ENCODE measurements around the gene VSIR.

Gene VSIR

DNA sequence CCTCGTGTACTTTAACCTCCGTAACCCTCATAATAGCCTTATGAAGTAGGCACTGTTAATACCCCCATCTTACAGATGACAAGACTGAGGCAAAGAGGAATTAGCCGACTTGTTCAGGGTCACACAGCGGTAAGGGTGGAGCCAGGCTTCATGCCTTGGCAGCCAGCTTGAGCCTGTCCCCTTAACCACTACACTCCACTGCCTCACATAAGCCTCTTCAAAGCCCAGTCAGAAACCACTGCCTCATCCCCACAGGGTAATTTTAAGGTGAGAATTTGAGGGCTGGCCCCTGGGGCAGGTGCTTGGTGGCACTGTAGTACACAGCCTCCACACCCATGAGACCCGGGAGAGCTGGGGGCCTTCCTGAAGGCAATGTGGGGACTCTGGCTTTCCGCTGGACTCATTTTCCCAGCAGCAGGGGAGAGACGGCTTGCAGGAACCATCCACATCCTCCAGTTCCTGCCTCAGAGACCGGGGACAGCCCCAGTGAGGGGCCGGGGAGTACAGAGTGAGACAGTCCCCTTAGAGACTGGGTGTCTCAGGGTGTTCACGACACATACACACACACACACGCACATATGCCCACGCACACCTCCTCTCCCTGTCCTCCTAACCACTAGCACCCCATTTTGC lies 46.1 kb downstream of the VSIR start:
- no peak for DNase-seq

DNA sequence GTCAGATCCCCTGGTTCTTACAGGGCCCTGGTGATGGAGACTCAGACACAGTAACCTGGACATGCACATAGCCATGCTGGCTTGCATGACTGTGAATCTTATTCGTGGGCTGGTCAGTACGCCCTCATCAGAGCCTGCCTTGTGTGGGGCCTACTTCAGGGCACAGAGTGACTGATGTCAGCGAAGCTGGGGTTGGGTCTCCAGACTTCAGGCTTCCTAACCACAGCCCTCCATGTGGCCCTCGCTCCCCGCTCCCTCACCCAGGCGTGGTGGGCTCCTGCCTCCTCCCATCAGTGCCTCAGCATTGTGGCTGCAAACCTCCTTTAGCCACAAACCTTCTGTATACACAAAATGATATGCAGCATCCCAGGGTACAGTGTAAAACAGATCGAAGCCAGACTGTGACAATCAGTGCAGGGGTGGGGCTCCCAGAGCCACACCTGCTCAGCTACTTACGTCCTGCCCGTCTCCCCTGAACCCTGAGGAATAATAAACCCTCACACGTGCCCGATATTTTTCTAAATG lies 46.7 kb downstream of the VSIR start:
- no peak for DNase-seq

DNA sequence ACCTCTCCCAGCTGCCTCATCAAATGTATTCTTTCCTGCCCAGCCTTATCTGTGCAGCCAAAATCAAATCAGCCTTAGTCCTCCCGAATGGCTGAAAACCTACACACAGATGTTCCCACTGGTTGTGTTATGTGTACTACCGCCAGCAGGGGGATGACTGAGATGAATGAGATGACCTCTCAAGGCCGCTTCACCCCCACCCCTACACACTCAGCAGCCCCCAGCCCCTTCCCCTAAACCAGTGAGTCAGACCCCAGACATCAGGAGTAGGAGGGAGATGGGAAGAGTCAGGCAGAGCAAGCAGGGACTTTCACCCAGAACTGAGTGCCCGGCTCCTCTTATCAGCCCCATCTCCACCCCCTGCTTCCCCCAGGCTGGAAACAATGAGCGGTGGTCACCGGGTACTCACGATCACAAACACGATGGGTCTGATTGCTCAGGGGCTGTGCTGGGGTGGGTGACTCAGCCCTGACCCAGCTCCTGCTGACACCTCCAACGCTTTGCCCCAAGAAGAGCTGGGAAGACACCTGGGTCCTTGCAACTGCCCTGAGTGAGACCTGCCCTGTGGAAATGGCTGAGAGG lies 47.2 kb downstream of the VSIR start:
- DNase-seq = no peak

DNA sequence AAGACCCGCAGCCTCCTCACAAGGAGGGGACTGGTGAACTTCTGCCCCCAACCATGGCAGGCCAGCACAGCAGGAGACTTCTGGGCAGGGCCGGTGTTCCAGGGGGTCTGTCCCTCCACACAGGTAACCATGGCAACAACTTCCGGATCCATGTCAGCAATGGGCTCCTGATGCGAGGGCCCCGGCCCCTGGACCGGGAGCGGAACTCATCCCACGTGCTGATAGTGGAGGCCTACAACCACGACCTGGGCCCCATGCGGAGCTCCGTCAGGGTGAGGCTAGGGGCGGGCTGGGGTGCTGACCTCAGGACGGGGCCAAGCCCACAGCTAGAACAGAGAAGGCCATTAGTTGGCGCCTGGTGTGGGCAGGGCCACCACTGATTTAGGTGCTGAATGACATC lies 48.1 kb downstream of the VSIR start:
- no peak for DNase-seq

DNA sequence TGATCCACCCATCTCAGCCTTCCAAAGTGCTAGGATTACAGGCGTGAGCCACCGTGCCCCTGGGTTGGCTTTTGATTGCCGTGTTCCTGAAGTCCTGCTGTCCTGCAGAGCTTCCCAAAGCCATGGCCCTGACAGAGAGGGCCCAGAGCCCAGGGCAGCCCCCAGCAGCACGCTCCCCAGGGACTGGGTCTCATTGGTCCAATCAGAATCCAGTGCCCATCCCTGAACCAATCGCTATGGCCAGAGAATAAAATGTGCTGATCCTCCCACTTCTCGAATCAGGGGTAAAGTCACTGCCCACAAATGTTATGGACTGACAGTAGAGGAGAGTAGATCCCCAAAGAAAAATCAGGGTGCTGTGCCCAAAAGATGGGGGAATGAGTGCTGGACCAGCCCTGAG lies 48.8 kb downstream of the VSIR start:
- no peak for DNase-seq

DNA sequence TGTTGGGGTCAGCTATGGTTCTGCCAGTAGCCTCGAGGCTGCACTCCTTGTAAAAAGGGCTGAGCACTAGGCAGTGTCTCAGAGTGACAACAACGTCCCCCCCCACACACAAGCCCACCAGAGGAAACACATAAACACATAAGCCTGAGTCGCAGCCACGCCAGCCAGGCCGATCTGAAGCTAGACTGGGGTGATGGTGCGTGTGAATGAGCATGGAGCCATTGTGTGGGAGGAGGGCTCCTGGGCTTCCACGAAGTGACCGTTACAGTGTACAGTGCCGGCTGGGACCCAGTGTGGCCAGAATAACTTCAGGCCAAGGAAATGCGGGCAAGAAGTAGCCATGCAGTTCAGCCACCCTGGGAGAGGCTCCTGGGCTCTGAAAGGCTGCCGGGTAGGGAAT lies 50.0 kb downstream of the VSIR start:
- no peak for DNase-seq

DNA sequence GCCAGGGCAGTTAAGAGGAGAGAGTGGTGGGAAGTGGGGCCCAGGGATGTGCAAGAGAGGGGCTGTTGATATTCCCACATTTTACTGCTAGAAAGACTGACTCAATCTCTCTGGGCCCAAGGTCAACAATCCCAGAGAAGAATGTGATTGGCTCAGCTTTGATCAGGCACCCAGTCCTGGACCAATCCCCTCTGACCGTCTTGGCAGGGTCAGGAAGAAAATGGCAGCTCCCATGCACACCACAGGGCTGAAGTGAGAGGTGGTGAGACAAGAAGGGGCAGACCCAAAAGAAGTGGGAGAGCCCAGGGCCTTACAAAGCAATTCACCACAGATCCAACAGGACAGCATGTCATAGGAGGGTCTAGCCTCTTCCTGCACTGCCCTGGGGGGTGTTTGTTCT lies 50.5 kb downstream of the VSIR start:
- no peak for DNase-seq

DNA sequence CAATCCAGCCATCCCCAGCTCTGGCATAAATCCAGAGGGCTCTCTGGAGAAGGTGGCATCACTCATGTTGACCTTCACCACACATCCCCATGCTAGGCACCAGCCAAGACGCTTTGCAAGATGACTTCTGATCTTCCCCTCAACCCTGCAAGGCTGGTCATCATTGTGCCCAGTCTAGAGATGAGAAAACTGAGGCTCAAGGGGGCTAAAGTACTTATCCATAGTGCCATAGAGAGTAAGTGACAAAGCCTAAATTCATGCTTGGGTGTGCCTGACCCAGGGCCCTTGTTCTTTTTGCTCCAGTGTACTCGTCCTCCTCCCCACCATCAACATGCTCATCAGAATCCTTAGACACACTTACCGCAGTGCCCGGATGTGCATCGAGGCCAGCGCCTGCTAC lies 52.0 kb downstream of the VSIR start:
- no peak for DNase-seq

DNA sequence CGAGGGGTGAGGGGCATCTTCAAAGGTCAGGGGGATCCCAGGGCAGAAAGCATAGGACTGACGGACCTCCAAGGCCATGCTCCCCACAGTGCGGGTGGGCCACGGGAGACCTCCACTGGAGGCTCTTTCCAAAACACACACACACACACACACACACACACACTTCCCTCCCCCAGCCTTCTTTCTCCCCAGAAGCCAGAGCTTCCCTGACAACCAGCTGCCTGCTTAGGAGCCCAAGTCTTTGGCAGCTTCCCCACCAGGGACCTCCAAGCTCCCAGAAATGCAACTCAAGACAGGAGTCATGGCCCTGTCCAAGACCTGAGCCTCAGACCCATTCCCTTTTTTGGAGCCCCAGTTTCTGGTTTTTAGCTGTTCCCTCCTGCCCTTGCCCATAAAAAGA lies 53.0 kb downstream of the VSIR start:
- no peak for DNase-seq

DNA sequence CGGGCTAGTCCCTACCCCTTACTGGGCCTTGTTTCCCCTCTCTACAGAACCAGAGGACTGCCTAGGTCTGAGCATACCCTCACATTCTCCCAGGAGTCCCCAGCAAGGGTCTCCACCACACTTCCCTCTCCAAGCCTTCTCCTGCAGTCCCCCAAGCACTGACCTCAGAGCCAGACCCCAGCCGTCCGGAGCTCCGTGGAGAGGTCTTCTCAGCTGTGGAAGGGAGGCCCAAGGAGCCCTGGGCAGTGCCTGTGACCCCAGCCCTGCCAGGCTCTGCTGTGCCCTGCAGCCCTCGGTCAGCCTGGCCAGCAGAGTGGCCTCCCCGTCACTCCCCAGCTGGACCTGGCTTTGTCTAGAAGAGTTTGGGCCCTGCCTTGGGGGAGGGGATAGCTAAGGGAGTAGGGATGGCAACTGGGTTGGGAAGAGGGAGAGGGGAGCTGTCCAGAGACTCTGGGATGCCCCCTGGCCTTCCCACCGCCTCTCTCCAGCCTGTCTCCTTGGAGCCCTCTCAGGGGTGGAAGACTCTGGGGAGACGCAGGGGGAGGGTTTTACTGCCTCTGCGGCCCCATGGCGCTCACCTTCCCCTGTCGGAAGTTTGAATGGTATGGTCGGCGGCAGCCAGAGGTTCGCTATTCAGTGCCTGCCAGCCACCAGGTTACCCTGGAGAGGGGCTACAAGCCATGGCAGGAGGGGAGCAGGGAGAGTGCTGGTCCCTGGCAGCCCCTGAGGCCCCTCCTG lies 53.7 kb downstream of the VSIR start, which contains the start of gene C10orf105:
TSS of gene C10orf105 (minus strand) at position 315 of the 738 bp plus-strand sequence. CDS start 3,441 bp downstream, outside the sequence.
- DNase-seq = peak in 1 of 2 donors; percentile 25

DNA sequence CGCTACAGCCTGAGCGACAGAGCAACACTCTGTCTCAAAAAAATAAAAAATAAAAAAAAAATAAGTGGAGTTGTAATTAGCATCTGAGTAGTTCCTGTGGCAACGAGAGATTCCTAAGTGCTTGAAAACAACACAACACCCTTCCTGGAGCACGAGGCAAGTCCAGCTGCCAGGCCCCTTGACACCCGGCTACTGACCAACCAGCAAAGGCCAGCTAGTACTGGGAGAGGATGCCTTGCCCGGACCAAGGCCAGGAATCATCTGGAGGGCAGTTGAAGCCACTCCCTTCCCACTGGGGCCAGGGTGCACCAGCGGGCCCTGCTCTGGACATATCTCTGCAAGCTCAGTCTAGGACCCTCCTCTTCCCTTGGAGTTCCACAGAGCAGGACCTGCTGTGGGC lies 54.3 kb downstream of the VSIR start:
- peak in 1 of 2 donors; percentile 14 for DNase-seq

DNA sequence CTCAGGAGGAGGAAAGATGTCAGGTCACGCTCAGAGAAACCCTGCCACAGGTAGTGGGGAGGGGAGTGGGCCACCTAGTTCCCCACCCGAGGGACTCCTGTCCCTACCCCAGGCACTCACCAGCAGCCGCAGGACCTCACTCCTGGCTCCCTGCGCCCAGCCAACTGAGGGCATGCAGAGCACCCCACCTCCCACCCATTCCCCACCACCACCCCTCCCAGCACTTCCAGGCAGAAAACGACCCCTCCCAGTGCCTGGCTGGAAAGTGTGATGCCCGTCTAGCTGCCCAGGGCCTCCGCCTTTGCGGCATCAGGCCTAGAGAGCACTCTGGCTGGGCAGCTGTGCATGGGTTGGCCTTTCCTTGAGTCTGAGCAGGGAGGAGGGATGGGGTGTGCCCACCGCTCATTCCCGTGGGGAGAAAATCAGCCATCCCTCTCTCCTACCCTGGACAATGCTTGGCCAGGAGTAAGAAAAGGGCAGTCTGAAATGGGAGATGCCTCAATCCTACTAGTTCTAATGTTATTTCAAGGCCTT lies 55.1 kb downstream of the VSIR start:
- DNase-seq = no peak

DNA sequence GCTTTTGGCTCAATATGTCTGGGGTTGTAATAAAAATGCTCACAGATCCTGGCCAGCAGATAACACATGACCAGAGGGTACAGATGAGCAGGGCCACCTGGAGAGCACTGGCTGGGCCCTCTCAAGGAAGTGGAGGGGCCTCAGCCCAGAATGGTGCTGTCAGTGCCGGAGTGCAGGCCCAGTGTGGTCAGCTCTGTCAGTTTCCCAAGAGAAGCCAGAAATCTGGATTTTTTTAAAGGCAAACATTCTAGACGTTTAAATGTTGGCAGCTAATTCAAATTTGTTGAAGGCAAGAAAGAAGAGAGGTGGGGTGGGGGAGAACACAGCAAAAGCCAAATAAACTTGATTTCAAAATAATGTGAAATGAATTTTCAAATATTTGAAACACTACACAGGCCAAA lies 55.8 kb downstream of the VSIR start:
- DNase-seq = no peak

DNA sequence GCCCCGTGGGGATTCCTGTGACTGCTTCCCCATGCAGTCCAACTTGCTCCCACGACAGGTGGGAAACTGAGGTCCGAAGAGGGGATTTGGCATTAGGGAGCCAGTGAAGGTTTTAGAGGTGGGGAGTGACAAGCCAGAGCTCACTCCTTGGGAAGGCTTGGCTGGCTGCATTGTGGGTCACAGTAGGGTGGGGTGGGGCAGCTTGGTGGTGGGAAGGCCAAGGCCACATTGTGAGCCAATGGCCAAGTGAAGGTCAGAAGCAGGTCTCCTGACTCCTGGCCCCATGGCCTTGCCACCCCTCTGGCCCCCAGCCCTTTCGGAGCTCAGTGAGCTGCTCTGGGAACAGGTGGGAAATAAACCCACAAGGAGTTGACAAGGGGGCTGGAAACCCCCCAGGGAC lies 56.3 kb downstream of the VSIR start:
- DNase-seq = no peak

DNA sequence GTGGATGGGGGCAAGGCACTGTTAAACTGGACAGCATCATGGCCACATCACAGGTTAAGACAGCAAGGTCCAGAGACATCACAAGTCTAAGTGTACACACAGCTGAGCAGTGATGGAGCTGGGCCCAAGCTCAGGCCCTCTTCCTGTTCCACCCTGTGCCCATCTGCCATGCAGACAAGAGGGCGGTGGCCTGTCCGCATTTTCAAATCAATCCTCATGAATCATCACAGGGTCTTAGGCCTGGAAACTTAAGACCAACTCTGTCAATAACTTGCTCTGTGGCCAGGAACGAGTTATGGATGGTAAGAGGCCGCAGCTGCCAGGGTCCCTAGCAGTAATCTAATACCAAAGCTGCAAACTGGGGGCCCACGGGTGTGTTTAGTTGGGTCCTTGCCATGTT lies 56.9 kb downstream of the VSIR start:
- no peak for DNase-seq

DNA sequence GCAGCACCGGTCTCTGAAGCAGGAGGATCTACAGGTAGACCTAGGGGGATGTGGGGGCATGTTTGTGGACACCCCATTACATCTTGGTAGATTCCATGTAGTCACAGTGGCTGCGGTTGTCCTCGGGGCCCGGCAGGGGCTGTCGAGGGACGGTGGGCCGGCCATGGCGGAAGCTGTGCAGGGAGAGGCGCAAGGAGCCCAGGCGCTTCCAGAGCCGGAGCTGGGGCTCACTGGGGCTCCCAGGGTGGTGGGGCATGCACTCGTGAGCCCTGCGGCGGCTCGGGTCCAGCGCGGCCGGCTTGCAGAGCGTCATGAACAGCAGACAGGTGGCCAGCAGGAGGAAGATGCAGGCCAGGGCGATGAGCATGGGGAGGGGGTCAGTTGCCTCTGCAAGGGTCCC lies 57.5 kb downstream of the VSIR start:
- no peak for DNase-seq

DNA sequence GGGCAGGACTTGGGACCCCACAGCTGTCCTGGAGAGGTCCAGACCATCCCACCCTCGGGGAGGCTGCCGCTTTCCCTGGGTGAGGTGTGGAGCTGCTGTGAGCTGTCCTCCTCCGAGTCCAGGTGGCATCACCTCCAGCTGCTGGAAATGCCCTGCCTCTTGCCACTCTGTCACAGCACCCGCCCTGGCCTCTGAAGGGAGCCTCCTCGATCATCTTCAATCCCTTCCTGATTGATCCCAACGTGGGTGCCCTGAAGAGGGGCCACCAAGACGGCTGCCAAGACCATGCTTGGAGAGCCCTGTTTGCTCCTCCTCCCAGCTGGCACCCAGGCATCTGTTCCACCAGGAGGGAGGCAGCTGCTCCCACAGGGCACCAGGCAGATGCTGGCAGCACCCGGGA lies 58.3 kb downstream of the VSIR start:
- DNase-seq = no peak

DNA sequence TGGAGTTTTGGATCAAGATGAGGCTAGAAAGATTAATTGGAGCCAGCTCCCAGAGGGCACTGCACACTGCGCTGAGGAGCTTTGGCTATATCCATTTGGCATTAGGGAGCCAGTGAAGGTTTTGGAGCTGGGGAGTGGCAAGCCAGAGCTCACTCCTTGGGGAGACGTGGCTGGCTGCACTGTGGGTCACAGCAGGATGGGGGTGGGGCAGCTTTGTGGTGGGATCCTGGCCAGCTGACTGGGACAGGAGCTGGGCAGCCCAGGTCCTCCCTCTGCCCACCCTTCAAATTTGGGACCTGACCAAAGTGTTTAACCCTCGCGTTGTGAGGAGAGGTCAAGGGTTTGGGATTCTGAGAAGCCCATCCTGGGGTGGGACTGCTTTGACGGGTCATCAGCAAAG lies 58.7 kb downstream of the VSIR start:
- no peak for DNase-seq

DNA sequence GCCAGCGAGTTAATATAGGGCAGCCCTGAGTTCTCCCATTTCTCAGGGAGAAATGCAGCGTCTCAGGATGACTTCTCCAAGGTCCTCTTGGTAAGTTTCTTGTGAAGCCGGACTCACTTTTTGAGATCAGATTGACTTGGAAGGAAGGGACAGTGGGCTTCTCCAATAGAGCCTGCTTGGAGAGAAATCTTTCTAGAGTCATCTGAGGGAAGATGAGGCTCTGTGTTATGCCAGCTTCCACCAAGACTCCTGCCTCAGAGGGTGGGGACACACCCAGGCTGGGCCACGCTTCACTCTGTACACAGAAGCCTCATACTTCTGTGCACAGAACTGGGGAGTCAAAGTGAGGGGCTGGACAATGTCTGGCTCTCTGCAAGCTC lies 59.3 kb downstream of the VSIR start:
- DNase-seq = no peak

DNA sequence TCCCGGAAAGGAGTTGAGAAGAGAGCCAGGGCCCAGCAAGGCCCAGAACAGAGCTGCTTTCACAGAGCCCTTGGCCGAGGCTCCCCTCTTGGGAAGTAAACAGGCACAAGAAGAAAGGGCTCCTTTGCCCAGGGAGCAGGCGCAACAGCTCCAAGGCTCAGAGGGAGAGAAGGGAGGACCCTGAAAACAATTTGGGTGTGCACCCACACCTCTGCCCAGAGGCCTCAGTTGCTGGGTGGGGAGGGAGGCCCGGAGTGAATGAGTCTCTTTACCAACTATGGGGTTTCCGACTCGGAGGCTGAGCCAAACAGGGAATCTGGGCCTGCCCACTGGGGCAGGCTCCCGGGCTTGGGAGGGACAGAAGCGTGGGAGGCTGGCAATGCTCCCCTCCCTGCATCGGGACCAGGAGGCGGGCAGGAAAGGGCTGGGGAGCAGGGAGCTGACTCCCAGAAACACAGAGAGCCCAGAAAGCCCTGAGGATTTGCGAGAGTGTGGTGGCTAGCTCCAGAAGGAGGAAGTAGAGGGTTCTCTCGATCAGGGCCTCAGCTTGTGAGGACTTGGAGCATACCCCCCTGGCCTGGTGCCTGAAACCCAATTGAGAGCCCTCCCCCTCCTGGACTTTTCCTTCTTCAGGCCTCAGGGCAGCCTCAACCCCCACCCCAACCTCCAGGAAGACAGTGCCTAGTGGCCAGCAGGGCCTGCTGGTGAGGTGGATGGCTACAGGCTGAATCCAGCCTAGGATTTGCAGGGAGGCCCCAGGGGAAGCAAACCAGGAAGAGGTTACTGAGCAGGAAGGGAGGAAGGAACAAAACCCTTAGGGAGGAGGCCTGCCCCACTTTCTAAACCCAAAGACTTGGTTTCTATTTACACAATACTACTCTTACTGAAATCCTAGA lies 59.9 kb downstream of the VSIR start:
- peak; percentile 83 to 88 for DNase-seq

DNA sequence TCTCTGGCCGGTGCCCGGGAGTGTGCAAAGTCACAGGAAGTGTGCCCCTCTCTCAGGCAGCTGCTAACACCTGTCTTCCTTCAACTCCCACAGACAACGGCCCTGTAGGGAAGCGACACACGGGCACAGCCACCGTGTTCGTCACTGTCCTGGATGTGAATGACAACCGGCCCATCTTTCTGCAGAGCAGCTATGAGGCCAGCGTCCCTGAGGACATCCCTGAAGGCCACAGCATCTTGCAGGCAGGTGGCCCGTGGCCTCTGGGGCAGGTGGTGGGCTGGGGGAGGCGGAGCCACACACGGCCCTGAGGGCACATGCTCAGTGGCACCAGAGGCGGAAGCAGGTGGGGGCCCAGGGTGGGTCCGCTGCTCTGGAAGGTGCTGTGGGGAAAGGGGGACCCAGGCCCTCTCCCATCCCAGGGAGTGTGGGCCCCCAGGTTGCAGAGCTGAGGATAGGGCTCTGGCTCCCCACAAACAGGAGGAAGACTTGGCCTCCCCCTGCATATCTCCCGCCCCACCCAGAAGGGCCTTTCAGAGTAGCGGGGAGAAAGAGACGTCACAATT lies 60.7 kb downstream of the VSIR start:
- no peak for DNase-seq

DNA sequence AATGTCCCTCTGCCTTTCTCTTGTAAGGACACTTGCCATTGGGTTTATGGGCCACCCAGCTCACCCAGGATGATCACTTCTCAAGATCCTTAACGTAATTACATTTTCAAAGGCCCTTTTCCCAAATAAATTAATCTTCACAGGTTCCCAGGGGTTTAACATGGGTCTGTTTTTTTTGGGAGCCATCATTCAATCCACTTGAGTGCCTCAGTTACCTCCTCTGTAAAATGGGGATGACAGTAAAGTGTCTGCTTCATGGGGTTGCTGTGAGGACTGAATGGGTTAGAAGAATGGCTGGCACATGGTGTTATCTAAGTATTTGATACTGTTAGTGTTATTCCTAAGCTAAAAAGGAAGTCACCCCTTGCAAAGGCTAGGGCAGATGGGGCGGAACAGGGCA lies 61.1 kb downstream of the VSIR start:
- no peak for DNase-seq

Measured in hippocampal formation (tissue), 2 donors.